H9 (cell line): Measurements from ENCODE around the gene KIZ. TPM values are rescaled to one million over a fixed set of nuclear protein-coding genes. Genes with fewer than 3 reads are reported as not detected.

ENCODE experiments used
- DNase-seq: peaks from one replicate; pipeline ENCODE4 v3.0.0-alpha.2; 2017
- H2AFZ ChIP-seq: one replicate; pipeline ENCODE4 v1.6.1; 2013; ENCODE audit warnings: mild to moderate bottlenecking, low read length, control low read depth, moderate library complexity
- H2AK5ac ChIP-seq: 2 replicates; pipeline ENCODE4 v1.6.1; 2013; ENCODE audit warnings: low read length, control low read depth, mixed read lengths; ENCODE audit not compliant: insufficient read length
- H2BK120ac ChIP-seq: one replicate; pipeline ENCODE4 v1.6.1; 2013; ENCODE audit warnings: low read depth, mild to moderate bottlenecking, low read length, control low read depth, inconsistent platforms; ENCODE audit not compliant: poor library complexity, severe bottlenecking
- H2BK12ac ChIP-seq: 2 replicates; pipeline ENCODE4 v1.6.1; 2013; ENCODE audit warnings: low read length, control low read depth, mixed read lengths, low read depth; ENCODE audit not compliant: insufficient read length
- H2BK15ac ChIP-seq: 2 replicates; pipeline ENCODE4 v1.6.1; 2013; ENCODE audit warnings: low read depth, low read length, control low read depth
- H2BK20ac ChIP-seq: one replicate; pipeline ENCODE4 v1.6.1; 2013; ENCODE audit warnings: low read depth, mild to moderate bottlenecking, low read length, control low read depth, inconsistent platforms; ENCODE audit not compliant: poor library complexity, severe bottlenecking
- H2BK5ac ChIP-seq: 2 replicates; pipeline ENCODE4 v1.6.1; 2013; ENCODE audit warnings: low read length, control low read depth, mixed read lengths; ENCODE audit not compliant: insufficient read length
- H3K14ac ChIP-seq: 2 replicates; pipeline ENCODE4 v1.6.1; 2013; ENCODE audit warnings: low read length, control low read depth; ENCODE audit not compliant: insufficient read depth
- H3K18ac ChIP-seq: 2 replicates; pipeline ENCODE4 v1.6.1; 2013; ENCODE audit warnings: low read depth, mild to moderate bottlenecking, mixed read lengths, low read length, control low read depth; ENCODE audit not compliant: insufficient read length
- H3K23ac ChIP-seq: 2 replicates; pipeline ENCODE4 v1.6.1; 2013; ENCODE audit warnings: low read length, control low read depth, mixed read lengths, low read depth; ENCODE audit not compliant: insufficient read length
- H3K23me2 ChIP-seq: 2 replicates; pipeline ENCODE4 v1.6.1; 2013; ENCODE audit warnings: low read depth, mild to moderate bottlenecking, mixed read lengths, low read length, control low read depth; ENCODE audit not compliant: insufficient read length, poor library complexity, severe bottlenecking
- H3K27ac ChIP-seq: 2 replicates; pipeline ENCODE4 v1.5.1; 2013; ENCODE audit warnings: low read length, control low read depth, mixed read lengths, low read depth; ENCODE audit not compliant: insufficient read length
- H3K27me3 ChIP-seq: 2 replicates; pipeline ENCODE4 v1.6.1; 2013; ENCODE audit warnings: low read length, control low read depth, inconsistent platforms; ENCODE audit not compliant: insufficient read depth
- H3K4ac ChIP-seq: 2 replicates; pipeline ENCODE4 v1.6.1; 2013; ENCODE audit warnings: low read depth, mild to moderate bottlenecking, control low read depth, inconsistent platforms, low read length, moderate library complexity
- H3K4me1 ChIP-seq: 2 replicates; pipeline ENCODE4 v1.6.1; 2013; ENCODE audit warnings: low read length, control low read depth, inconsistent platforms; ENCODE audit not compliant: insufficient read depth
- H3K4me2 ChIP-seq: 2 replicates; pipeline ENCODE4 v1.6.1; 2013; ENCODE audit warnings: low read length, control low read depth, mixed read lengths; ENCODE audit not compliant: insufficient read length, insufficient read depth
- H3K56ac ChIP-seq: 2 replicates; pipeline ENCODE4 v1.6.1; 2013; ENCODE audit warnings: low read depth, mild to moderate bottlenecking, mixed read lengths, low read length, control low read depth; ENCODE audit not compliant: insufficient read length
- H3K79me1 ChIP-seq: 2 replicates; pipeline ENCODE4 v1.6.1; 2013; ENCODE audit warnings: low read depth, mild to moderate bottlenecking, moderate library complexity, low read length, control low read depth, inconsistent platforms; ENCODE audit not compliant: insufficient read depth, poor library complexity, severe bottlenecking
- H3K79me2 ChIP-seq: 2 replicates; pipeline ENCODE4 v1.6.1; 2013; ENCODE audit warnings: low read length, control low read depth, inconsistent platforms; ENCODE audit not compliant: insufficient read depth
- H3K9ac ChIP-seq: 2 replicates; pipeline ENCODE4 v1.6.1; 2013; ENCODE audit warnings: low read length, control low read depth, mixed read lengths; ENCODE audit not compliant: insufficient read length; ENCODE audit errors: extremely low read depth
- H3K9me3 ChIP-seq: one replicate; pipeline ENCODE4 v1.6.1; 2013; ENCODE audit warnings: low read depth, low read length, inconsistent platforms; ENCODE audit not compliant: control insufficient read depth
- H3T11ph ChIP-seq: one replicate; pipeline ENCODE4 v1.6.1; 2013; ENCODE audit warnings: mild to moderate bottlenecking, low read length, control low read depth, inconsistent platforms
- H4K20me1 ChIP-seq: one replicate; pipeline ENCODE4 v1.6.1; 2013; ENCODE audit not compliant: control insufficient read depth, insufficient read length, insufficient read depth
- H4K5ac ChIP-seq: 2 replicates; pipeline ENCODE4 v1.6.1; 2013; ENCODE audit warnings: low read depth, mild to moderate bottlenecking, mixed read lengths, low read length, control low read depth; ENCODE audit not compliant: insufficient read length
- H4K8ac ChIP-seq: replicated peaks from 2 replicates; pipeline ENCODE4 v1.6.1; 2013; ENCODE audit warnings: low read length, control low read depth, mixed read lengths, low read depth; ENCODE audit not compliant: insufficient read length
- H4K91ac ChIP-seq: 2 replicates; pipeline ENCODE4 v1.6.1; 2013; ENCODE audit warnings: low read depth, mild to moderate bottlenecking, moderate library complexity, mixed read lengths, low read length, control low read depth; ENCODE audit not compliant: insufficient read length
- H3K27ac Mint-ChIP-seq, 3 experiments: 2 replicates in 2 of 3; 3 replicates in 1 of 3; pipeline ENCODE4 v1.8.0; 2020 to 2021; ENCODE audit warnings: mixed read lengths in 3 of 3, mild to moderate bottlenecking in 1 of 3, moderate library complexity in 1 of 3
- H3K27me3 Mint-ChIP-seq: 2 replicates; pipeline ENCODE4 v1.8.0; 2021; ENCODE audit warnings: low read depth, mild to moderate bottlenecking, moderate library complexity, mixed read lengths
- H3K36me3 Mint-ChIP-seq, 3 experiments: 2 replicates in 2 of 3; 3 replicates in 1 of 3; pipeline ENCODE4 v1.8.0; 2020 to 2021; ENCODE audit warnings: low read depth in 3 of 3, mixed read lengths in 3 of 3; ENCODE audit not compliant: insufficient read depth in 1 of 3
- H3K4me1 Mint-ChIP-seq, 2 experiments: 2 replicates each; pipeline ENCODE4 v1.8.0; 2020; ENCODE audit warnings: mixed read lengths in 2 of 2
- H3K4me3 Mint-ChIP-seq, 2 experiments: 2 replicates in 1 of 2; 3 replicates in 1 of 2; pipeline ENCODE4 v1.8.0; 2020 to 2021; ENCODE audit warnings: mild to moderate bottlenecking in 2 of 2, mixed read lengths in 2 of 2, moderate library complexity in 1 of 2
- H3K9me3 Mint-ChIP-seq, 2 experiments: 2 replicates in 1 of 2; 3 replicates in 1 of 2; pipeline ENCODE4 v1.8.0; 2020; ENCODE audit warnings: mild to moderate bottlenecking in 2 of 2, mixed read lengths in 2 of 2, moderate library complexity in 1 of 2
- WGBS: extraction: QIAGEN DNeasy Blood & Tissue Kit; methylation state at CpG from one replicate; pipeline ENCODE4 v1.1.7; 2013; ENCODE audit warnings: missing lambda C conversion rate, low lambda C conversion rate, mixed read lengths; ENCODE audit not compliant: insufficient read length; ENCODE audit errors: extremely low coverage; 5-methylcytosine and 5-hydroxymethylcytosine counted together
- total RNA-seq: library from RNA; stranded (reverse); gene quantifications from 2 replicates; pipeline ENCODE4 v1.2.1, GENCODE V29; 2021
- TF ChIP-seq, protein P1 (sequence below): fragments of 200-600 bp; sonication (generic); conservative IDR thresholded peaks from 3 replicates; pipeline ENCODE4 v1.8.0; 2021; ENCODE audit warnings: antibody characterized with exemption, mild to moderate bottlenecking

Gene KIZ
- total RNA-seq, 1 experiment from 2014 or later: 29.3 TPM

DNA sequence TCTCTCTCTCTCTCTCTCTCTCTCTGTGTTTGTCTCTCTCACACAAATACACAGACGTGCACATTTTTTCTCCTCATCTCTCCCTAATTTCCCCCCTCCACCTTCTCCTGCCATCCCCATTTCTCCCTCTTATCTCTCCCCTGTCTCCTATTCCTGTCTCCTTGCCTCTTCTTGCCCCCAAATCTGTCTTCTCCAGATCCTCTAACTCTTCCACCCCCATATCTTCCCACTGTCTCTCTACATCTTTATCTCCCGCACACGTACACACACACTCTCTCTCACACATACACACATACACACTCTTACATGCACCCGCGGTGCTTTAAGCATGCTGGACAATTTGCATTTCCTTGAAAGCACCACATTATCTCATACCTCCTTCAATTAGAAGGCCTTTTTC lies 15.9 kb downstream of the KIZ start:
- Histone ChIP-seq H2AFZ (no peak overlapping the region), H4K8ac (no peak overlapping the region), H3K23ac (no peak overlapping the region), H3K14ac (no peak overlapping the region), H3K9me3 (no peaks in the 10 kb centered on the region), H4K20me1 (no peaks in the 10 kb centered on the region), H3K56ac (no peak overlapping the region), H2BK12ac (no peak overlapping the region), H3T11ph (no peak overlapping the region), H2BK20ac (no peak overlapping the region), H2BK5ac (no peak overlapping the region), H3K27me3 (no peaks in the 10 kb centered on the region), H4K5ac (no peak overlapping the region), H2AK5ac (no peak overlapping the region), H2BK15ac (no peak overlapping the region), H3K4me1 (no peaks in the 10 kb centered on the region), H3K9ac (no peak overlapping the region), H3K79me1 (no peaks in the 10 kb centered on the region), H3K4me2 (no peak overlapping the region), H3K79me2 (no peaks in the 10 kb centered on the region), H2BK120ac (no peak overlapping the region), H3K18ac (no peak overlapping the region), H4K91ac (no peak overlapping the region), H3K23me2 (no peaks in the 10 kb centered on the region), H3K27ac (no peak overlapping the region), H3K4ac (no peak overlapping the region)
- H3K4me3 Mint-ChIP-seq: no peak overlapping the region
- peaks cover 1 to 19% (median 15%) of the 10 kb centered on the region in 3 experiments; a peak in 5 of 7 replicates for H3K36me3 Mint-ChIP-seq
- no peak overlapping the region for H3K27ac Mint-ChIP-seq
- no peak for DNase-seq
- 100% methylated on average over 5 of the region's 5 CpGs for WGBS
- no peaks in the 10 kb centered on the region for H3K27me3 Mint-ChIP-seq
- TF ChIP-seq, protein P1, sequence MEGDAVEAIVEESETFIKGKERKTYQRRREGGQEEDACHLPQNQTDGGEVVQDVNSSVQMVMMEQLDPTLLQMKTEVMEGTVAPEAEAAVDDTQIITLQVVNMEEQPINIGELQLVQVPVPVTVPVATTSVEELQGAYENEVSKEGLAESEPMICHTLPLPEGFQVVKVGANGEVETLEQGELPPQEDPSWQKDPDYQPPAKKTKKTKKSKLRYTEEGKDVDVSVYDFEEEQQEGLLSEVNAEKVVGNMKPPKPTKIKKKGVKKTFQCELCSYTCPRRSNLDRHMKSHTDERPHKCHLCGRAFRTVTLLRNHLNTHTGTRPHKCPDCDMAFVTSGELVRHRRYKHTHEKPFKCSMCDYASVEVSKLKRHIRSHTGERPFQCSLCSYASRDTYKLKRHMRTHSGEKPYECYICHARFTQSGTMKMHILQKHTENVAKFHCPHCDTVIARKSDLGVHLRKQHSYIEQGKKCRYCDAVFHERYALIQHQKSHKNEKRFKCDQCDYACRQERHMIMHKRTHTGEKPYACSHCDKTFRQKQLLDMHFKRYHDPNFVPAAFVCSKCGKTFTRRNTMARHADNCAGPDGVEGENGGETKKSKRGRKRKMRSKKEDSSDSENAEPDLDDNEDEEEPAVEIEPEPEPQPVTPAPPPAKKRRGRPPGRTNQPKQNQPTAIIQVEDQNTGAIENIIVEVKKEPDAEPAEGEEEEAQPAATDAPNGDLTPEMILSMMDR: no peak
- H3K4me1 Mint-ChIP-seq: peaks cover 3 to 4% of the 10 kb centered on the region in 2 experiments; a peak in 1 of 4 replicates
- no peaks in the 10 kb centered on the region for H3K9me3 Mint-ChIP-seq
